GM08714 (cell line): ENCODE measurements around the gene MT1B.

ENCODE experiments used
- H3K4me3 ChIP-seq: fragments of 200-500 bp; sonication (Bioruptor generic); 2 replicates; pipeline ENCODE4 v1.5.1; 2014; ENCODE audit warnings: mild to moderate bottlenecking, low read length, inconsistent platforms
- ZNF274 ChIP-seq: IDR thresholded peaks from 2 replicates; pipeline ENCODE4 v1.6.1; 2012; ENCODE audit warnings: mild to moderate bottlenecking, low read depth, low read length

The MT1B gene

DNA sequence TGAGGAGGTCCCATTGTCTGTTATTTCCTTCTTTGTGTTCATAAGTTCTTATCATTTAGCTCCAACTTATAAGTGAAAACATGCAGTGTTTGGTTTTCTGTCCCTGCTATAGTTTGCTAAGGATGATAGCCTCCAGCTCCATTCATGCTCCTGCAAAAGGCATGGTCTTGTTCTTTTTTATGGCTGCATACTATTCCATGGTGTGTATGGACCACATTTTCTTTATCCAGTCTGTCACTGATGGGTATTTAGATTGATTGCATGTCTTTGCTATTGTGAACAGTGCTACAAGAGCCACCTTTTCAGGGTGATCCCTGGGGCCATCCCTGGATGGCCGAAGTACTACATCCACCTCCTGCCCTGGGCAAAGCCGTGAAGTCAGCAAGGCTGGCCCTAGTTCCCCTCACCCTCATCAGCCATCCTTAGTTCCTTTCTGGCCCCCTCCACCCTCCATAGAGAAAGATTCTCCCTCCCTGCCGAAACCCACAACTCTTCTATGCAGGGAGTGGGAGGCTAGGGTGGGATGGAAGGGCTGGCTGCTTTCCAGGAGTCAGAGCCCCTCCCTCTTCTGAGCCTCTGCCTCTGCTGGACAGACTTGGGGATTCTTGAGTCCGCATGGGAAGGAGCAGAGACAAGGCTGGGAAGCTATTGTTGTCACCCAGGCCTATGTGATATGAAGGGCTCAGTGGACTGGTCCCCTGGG is 38.9 kb downstream of the MT1B start:
- no peak overlapping the region for H3K4me3 ChIP-seq
- TF ChIP-seq ZNF274: no peak

DNA sequence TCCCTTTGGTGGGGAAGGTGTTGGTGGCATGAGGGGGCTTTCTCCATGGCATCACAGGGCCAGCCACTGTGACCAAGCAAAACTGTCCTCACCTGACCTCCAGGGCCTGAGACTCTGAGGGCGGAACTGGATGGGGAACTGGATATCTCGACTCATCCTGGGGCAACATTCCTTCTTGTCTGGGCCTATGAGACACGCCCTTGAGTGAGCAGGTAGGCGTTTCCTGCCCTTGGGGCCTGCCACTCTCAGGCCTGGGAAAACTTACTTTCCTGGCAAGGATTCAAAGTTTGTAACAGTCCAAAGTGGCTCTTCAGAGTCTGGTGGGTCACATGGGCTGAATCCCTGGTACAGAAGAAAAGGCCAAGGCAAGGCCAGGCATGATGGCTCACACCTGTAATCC is 40.2 kb downstream of the MT1B start:
- TF ChIP-seq ZNF274: no peak
- H3K4me3 ChIP-seq: no peak overlapping the region

DNA sequence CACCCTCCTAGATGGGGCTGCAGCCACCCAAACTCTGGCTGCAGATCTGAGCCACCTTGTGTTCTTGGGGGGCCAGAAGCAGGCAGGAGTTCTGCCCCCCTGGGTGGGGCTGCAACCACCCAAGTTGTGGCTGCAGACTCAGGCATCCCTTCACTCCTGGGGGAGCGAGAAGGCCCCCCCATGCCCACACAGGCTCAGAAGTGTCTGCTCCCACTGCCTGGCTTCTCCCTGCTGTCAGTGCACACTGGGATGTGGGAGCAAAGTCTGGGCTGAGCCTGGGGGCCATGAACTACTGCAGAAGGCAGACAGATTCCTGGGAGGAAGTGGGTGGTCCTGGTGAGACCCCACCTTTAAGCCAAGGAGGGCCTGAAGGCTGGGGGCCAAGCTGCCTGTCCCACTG is 43.6 kb downstream of the MT1B start:
- H3K4me3 ChIP-seq: no peak overlapping the region
- no peak for TF ChIP-seq ZNF274

DNA sequence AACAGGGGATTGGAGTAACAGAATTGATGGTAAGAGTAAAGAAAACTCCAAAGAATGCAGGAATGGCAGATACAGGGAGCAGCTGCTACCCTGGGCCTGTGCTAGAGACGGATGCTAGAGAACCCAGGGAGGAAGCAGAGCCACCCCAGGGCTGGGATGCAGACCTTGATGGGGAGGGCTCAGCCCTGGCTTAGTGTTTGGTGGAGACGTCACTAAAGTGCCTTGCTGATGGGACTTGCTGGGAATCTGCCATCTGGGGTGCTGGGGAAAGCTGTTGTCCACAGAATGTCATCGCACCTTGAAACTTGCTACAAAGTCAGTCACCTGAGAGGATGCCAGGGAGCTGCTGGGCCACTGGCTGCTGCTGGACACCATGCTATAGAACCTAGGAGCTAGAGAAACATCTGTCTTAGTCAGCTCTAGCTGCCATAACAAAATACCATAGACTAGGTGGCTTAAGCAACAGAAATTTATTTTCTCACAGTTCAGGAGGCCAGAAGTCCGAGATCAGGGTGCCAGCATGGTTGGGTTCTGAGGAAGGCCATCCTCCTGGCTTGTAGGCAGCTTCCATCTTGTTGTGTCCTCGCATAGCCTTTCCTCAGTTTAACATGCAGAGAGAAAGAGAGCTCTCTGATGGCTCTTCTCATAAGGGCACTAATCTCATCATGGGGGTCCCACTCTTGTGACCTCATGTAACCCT is 45.9 kb downstream of the MT1B start:
- H3K4me3 ChIP-seq: no peak overlapping the region
- no peak for TF ChIP-seq ZNF274

DNA sequence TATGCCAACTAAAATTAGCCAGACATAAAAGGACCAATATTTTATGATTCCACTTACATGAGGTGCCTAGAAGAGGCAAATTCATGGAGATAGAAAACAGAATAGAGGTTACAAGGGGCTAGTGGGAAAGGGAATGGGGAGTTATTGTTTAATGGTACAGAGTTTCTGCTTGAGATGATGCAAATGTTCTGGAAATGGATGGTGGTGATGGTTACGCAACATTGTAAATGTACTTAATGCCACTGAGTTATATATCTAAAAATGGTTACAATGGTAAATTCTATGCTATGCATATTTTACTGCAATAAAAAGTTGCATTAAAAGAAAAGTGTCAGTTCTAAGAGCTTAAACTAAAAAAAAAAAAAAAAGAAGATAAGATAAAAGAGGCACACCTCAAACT is 48.5 kb downstream of the MT1B start:
- no peak overlapping the region for H3K4me3 ChIP-seq
- no peak for TF ChIP-seq ZNF274

DNA sequence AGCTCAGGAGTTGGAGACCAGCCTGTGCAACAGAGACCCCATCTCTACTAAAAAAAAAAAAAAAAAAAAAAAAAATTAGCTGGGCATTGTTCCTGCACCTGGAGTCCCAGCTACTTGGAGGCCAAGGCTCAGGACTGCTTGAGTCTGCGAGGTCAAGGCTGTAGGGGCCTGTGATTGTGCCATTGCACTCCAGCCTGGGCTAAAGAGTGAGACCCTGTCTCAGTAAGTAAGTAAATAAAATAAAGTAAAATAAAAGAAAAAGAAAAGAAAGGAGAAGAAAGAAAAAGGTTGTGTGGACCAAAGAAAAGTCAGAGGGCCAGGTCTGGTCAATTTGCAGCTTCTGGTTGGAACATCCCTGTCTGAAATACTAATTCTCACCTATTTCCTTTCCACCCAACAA is 48.9 kb downstream of the MT1B start:
- no peak for TF ChIP-seq ZNF274
- H3K4me3 ChIP-seq: no peak overlapping the region

DNA sequence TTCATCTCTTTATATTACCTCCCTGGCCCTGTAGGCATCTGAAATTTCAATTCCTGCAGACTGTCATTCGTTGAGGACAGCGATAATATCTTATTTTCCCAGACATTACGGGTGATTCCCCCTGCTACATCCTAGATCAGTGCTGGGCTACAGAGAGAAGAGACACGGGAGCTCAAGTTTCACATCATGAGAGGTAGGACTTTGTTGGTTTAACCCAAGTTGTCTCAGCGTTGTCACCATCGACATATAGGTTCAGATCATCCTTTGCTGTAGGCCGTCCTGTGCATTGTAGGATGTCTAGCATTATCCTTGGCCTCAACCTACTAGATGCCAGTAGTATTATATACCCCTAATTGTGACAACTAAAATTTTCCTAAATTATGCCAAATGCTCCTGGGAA is 49.8 kb downstream of the MT1B start:
- H3K4me3 ChIP-seq: no peak overlapping the region
- no peak for TF ChIP-seq ZNF274
